ENCODE measurements around the gene SRSF11. TPM values are rescaled to one million over a fixed set of nuclear protein-coding genes. Genes with fewer than 3 reads are reported as not detected.

Gene SRSF11
- total RNA-seq, 1 experiment from 2014 or later, result 115 TPM

DNA sequence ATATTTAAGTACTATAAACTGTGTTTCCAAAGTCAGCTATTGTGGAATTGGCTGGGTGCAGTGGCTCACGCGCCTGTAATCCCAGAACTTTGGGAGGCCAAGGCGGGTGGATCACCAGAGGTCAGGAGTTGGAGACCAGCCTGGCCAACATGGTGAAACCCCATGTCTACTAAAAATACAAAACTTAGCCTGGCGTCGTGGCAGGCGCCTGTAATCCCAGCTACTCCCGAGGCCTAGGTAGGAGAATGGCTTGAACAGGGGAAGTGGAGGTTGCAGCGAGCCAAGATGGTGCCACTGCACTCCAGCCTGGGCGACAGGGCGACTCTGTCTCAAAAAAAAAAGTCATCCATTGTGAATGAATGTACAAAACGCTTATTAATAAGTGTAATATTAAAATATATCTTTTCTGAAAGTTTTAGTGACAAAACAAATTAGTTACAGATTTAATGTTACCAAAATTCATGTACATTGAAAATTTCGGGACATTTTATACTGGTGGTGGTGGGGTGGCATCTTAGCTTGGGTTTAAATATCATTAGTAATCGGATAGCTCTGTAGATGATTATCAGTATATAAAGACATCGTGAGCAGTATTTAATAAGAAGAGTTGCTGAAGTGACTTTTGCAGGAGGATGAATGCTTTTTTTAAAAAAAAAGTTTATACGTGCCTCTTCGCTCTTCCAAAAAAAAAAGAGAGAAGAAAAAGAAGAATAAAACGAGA lies 503 bp upstream of the SRSF11 start:
- DNase-seq (ENCODE audit: low spot score), result no peak

DNA sequence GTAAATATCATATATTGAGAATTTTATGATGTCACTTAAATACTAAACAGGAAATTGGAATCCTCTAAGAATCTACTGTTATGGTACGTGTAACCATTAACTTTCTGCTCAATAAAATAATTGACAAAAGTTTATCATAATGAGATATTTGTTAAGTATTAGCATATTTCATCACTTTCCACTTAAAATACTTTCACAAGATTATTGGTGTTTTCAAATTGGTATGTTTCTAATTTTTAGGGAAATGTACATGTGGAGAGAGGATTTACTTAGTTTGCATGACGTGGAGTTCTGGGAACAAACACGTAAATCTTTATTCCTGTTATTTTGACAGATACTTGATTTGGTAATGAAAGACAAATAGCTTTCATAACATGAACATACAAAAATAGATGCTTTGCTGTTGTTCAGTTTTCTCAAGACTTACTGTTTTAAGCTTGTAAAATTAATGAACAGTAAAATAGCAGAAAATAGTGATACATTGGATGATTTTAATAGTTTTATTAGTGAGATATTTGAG lies 1.6 kb downstream of the SRSF11 start:
- no peak for DNase-seq (ENCODE audit: low spot score)

DNA sequence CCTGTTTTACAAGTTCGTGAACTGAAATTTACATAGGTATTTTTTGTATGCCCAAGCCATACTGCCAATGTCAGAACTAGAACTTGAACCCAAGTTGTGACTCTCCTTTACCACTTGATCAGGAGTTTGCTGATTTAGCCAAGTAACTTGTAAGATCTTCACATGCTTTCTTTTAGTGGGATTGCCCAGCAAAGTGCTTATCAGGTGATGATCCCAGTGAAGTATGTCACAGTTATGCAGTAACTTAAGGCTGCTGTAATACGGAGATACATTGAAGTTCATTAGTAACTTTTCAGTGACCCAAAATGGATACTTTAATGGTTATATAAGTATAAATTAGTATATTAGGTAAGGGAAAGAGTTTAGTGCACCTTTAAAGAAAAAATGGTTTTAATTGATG lies 3.8 kb downstream of the SRSF11 start:
- DNase-seq (ENCODE audit: low spot score), result no peak

DNA sequence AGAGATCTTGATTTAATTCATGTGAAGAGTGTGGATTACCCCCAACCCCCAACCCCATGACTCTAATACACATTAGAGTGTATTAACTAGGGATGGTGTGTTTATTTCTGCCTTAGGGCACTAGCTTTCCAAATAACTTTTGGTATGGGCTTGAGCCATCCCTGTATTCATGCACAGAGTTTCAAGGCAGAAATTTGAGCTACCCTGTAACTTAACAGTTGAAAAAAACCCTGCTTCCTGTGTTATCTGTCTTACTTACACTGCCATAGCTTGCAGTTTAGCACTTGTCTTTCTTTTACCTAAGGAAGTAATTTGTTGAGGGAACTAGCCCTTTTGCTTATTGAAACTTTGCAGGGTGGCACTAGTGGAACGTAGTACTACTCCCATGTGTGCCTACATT lies 6.3 kb downstream of the SRSF11 start:
- DNase-seq (ENCODE audit: low spot score), result no peak

DNA sequence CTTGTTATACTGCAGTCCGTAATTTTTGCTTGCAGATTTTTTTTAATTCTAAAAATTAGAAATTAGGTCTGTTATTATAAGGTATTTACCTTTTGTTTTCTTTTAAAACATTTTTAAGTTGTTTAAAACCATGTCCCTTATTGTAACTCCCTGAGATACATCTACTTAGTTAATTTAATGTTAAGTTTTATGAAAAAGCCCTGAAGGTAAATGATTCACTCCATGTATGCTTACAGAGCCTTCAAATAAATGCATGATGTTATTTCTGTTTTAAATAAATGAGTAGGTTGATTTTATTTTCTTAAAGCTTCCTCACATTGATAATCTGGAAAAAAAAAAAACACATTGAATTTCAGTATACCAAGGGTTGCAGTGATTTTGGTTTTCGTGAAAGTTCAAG lies 7.5 kb downstream of the SRSF11 start:
- no peak for DNase-seq (ENCODE audit: low spot score)

DNA sequence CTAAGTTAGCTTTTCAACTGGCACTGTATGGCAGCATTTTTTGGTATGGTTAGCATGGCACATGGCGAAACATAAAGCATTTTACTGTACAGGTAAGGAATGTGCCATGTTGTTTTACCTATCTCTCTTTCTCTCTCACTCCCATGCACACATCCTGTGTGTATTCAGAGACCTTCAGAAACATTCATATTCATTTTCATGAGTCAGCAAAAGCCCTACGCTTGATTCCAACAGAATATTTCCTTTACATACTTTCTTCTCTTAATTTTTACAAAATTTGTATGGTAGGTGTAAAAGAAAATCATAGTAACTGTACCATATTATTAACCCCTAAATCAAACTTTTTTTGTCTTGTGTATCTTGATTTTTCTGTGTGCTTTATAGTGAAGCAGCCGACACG lies 10.3 kb downstream of the SRSF11 start:
- no peak for DNase-seq (ENCODE audit: low spot score)

DNA sequence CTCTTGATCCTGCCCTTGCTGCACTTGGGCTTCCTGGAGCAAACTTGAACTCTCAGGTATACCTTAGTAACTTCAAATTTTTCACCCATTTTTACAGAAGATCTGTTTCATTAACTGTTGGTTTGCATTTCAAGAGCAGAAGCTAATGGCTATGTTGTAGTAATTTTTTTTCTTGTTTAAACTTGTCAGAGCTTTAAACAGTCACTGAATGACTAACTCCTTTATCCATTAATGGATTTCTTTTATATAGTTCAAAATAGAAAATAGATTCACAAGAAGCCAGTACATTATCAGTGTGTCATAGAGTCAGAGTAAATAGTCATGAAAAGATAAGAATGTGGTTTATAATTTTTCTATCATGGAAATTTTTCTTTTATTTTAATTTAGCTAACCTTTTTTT lies 13.6 kb downstream of the SRSF11 start:
- DNase-seq (ENCODE audit: low spot score), result no peak

DNA sequence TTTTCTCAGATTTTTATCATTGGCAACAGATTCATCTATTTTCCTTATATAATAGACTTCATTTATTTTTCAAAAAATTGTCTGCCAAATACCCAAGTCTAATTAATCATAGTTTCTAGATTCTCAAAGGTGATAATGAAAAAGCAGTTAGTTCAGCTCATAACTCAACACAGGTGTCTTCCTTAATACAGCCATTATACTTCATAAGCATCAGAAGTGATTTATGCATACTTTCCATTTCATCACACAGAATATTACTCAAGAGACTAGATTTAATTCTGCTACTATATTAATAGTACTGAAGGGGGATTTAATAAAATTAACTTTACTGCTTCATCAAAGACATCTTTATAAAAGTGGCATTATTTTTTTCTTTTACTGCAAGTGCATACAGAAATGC lies 18.8 kb downstream of the SRSF11 start:
- no peak for DNase-seq (ENCODE audit: low spot score)

DNA sequence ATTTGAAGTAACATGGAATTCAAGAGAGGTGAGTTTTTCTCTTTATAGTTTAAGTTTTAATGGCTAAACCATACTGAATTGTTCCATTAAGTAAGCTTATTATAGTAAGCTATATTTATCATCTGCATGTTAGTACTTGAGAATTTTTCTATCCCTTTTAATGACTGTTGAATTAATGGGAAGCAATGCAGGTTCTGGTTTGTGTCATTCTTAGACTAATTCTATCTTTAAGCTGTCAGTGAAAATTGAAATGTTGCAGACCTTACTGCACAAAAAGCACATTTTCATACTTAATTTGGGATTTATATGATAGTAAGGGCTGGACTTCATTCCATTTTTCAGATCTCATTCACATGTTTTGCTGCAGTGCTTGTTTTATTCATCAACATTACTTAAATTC lies 25.9 kb downstream of the SRSF11 start:
- DNase-seq (ENCODE audit: low spot score), result no peak

DNA sequence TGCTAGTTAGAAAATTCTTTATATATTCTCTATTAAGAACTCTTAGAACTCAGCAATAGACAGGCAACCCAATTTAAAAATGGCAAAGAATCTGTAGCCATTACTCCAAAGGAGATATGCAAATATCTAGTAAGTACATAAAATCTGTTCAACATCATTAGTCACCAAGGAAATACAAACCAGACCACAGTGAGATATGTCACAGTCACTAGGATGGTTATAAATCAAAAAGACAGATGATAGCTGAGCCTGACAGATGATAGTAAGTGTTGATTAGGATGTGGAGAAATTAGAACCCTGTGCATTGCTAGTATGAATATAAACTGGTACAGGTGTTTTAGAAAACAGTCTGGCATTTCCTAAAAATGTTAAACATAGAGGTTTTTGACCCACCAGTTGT lies 26.6 kb downstream of the SRSF11 start:
- DNase-seq (ENCODE audit: low spot score), result no peak

DNA sequence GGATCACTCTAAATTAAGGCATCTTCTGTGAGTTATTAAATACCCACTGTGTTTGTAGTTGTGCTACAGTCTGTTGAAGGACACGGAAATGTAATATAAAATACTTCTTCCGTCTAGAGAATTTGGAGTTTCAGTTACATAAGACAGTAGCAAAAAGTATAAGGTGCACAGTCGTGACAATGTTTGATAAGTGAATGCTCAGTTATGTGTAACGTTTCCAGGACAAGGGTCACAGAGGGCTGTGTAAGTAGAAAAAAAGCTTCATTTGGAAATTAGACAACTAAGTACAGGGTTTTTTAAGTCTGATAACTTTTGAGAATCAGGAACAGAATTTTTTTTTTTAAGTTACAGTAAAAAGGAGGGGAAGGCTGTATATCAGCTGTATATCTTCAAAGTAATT lies 27.5 kb downstream of the SRSF11 start:
- no peak for DNase-seq (ENCODE audit: low spot score)

DNA sequence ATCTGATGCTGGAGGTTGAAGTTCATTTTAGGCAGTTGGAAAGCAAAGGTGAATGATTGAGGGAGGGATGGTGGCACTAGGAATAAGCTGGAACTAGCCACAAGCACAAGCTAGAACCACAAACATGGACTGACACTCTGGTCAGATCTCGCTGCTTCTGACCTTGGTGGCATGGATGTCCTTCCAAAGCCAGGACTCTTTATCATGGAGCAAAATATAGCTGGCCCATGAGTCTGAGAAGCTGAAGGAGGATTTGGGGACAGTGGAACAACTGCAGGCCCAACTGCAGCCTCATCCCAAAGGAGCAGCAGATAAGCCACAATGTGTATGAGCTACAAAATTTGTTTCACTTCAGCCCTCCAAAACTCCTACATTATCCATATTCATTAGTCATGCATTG lies 35.5 kb downstream of the SRSF11 start:
- DNase-seq (ENCODE audit: low spot score), result no peak

DNA sequence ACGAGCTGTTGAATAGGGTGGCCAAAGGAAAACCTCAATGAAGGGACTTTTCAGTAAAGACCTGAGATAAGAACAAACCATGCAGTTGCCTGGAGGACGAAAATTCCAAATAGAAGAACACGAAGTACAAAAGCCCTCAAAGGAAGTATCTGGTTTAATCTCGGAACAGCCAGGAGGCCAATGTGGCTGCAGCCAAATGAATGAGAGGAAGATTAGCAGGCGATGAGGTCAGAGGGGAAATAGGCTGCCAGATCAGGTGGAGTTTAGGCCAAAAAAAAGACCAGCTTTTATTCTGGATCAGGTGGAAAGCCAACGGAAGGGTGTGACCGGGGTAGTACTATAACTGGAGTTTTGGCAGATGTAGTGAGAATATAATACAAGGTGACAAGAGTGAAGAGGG lies 43.7 kb downstream of the SRSF11 start:
- DNase-seq (ENCODE audit: low spot score), result no peak

DNA sequence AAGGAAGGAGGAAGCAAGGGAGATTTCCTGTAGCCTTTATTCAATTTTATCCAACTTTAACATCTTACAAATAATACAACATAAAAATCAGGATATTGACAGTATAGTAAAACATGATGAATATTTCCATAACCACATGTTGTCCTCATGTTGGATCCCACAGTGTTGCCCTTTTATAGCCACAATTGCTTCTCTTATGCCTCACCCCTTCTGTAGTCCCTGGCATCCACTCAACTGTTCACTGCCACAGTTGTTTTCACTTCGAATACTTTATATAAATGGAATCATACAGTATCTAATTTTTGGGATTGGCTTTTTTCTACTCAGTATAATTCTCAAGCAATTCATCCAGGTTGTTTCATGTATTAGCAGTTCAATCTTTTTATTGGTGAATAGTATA lies 44.8 kb downstream of the SRSF11 start:
- DNase-seq (ENCODE audit: low spot score), result no peak

DNA sequence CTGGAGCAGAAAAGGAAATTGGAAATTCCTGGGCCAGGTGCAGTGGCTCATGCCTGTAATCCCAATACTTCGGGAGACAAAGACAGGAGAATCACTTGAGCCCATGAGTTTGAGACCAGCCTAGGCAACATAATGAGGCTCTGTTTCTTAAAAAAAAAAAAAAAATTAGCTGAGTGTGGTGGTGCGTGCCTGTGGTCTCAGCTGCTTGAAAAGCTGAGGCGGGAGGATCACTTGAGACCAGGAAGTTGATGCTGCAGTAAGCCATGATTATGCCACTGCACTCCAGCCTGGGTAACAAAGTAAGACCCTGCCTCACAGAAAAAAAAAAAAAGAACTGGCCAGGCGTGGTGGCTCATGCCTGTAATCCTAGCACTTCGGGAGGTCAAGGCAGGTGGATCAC lies 56.7 kb downstream of the SRSF11 start:
- no peak for DNase-seq (ENCODE audit: low spot score)

DNA sequence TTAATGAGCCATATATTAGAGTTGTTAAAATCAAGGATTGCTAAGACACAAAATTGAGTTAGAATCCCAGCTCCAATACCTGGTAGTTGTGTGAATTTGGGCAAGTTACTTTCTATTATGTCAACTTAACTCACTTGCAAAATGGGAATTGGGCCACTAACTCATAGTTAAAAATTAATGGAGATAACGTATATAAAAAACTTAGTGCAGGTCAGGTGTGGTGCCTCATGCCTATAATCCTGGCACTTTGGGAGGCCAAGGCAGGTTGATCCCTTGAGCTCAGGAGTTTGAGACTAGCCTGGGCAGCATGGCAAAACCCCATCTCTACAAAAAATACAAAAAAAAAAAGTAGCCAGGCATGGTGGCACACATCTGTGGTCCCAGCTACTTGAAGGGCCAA lies 57.5 kb downstream of the SRSF11 start:
- no peak for DNase-seq (ENCODE audit: low spot score)

DNA sequence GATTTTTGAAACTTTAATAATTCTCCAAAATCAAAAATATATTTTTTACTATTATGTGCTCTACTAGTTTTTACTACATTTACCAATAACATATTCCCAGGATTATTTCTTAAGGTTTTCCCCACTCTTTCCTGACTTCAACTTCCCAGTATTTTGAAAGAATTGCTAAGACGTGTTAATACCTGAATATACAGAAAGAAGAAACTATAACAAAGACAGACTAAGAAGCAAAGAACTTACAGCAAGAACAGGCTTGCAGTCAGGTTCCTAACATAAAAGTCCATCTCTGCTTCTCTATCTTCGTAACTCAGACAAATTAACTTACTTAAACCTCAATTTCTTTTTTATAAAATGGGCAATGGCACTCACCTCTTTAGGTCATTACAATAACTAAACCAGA lies 63.2 kb downstream of the SRSF11 start:
- DNase-seq (ENCODE audit: low spot score), result no peak

DNA sequence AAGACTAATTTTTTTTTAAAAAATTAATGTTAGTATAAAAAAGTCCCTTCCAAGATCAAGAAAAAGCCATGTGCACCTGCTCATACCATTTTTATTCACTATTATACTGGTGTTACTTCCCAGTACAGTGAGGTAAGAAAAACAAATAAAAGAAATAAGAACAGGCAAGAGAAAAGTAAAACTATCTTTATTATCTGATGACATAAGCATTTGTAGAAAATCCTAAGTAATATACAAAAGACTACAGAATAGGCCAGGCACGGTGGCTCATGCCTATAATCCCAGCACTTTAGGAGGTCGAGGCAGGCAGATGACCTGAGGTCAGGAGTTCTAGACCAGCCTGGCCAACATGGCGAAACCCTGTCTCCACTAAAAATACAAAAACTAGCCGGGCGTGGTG lies 65.3 kb downstream of the SRSF11 start:
- no peak for DNase-seq (ENCODE audit: low spot score)

DNA sequence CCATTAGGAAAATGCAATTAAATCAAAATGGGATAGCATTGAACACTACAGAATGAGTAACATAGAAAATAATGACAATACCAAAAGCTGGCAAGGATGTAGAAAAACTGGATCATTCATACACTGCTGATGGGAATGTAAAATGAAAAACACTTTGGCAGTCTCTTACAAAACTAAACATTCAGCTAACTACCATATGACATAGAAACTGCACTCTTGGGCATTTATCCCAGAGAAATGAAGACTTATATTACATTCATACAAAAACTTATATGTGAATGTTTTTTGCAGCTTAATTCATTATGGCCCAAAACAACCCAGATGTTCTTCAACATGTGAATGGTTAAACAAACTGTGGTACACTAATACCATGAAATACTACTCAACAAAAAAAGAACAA lies 67.0 kb downstream of the SRSF11 start:
- no peak for DNase-seq (ENCODE audit: low spot score)

DNA sequence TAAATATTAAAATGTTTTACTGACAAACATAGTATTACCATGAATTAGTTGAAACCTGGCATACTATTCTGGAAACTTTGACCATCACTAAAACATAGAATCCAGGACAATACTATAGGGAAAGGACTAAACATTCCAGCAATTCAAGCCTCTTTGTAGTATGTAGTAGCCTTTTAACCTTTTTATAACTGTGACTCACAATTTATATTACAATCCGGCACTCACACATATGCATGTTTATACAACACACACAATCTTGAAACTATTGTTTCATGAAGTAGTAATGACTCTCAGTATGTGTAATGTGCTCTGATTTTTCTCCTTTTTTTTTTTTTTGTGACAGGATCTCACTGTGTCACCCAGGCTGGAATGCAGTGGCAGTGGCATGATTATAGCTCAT lies 69.0 kb downstream of the SRSF11 start:
- no peak for DNase-seq (ENCODE audit: low spot score)

DNA sequence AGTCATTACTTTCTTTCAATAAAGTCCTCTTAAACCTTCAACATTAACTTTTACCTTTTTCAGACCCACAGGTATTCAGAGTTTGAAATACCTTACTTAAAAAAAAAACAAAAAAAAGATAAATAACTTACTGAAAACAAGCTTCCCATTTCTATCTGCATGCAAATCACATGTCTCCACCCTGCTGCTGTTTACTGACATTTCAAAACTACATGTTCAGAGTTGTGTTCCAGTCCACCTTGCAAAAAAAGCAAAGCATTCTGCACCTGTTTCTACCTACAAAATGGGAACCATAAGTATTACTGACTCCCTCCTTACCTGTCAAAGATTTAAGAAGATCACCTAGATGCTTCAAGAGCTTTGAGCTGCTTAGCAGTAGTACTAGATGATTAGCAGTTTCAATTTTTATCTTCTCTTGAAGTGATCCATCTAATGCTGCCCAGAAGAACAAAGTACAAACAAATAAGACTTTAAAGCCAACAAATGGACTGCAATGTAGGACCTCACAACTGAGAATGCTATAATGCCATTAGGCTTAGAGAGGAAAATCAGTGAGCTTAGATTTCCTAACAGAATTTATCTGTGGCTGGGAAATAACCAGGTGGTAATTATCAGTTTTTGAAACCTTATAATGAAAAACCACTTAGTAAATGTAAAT lies 72.1 kb downstream of the SRSF11 start:
- no peak for DNase-seq (ENCODE audit: low spot score)

DNA sequence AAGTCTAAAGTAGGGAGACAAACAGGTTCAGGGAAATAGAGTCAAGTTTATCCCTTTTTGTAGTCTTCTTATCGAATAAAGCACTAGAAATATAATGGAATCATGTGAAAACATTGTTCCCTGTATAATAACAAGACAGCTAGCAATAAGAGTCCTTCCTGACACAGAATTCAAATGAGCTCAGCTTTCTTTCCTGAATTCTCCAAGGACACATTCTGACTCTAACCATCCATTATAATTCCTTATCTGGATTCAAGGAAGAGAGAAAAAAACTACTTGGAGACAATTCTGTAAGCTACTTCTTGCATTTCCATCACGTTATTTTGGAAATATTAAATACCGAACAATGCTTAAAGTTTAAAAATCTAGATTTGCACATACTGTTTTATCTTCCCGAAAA lies 74.6 kb downstream of the SRSF11 start:
- DNase-seq (ENCODE audit: low spot score), result no peak

DNA sequence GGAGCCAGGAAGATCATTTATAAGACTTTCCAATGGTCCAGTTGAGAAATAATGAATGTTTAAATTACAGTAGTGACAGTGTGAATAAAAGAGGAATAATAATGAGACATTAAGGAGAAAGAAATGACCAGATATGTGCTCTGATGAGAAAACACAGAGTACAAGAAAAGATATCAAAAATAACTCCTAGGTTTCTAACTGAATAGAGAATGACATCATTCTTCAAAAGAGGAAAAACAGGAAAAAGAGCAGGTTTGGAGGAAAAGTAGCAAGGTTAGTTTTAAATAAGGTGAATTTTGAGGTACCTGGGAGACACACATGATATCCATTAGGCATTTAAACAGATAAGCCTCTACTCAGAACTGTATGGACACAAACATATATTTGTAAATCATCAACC lies 78.3 kb downstream of the SRSF11 start:
- no peak for DNase-seq (ENCODE audit: low spot score)

All from HT-29 (cell line).